C4-2B (cell line): ENCODE measurements around the gene HERC3.
"Not testable (repeated sequence)": the region's sequence is repeated elsewhere in the genome, so short reads cannot be mapped to it uniquely, and the experiment has no call there.

Experiments used
- CTCF ChIP-seq: fragments of 450-650 bp; conservative IDR thresholded peaks from 2 replicates; pipeline ENCODE4 v1.5.1; 2017; ENCODE audit warnings: mild to moderate bottlenecking
- ZFX ChIP-seq: fragments of 450-650 bp; IDR thresholded peaks from 2 replicates; pipeline ENCODE4 v1.6.1; 2017

GRCh38 chr4:88609794-88610193, 17.5 kb downstream of the HERC3 start:
- TF ChIP-seq CTCF, ZFX: not testable (repeated sequence)
